ENCODE measurements around the gene TMEM184B. TPM values are rescaled to one million over a fixed set of nuclear protein-coding genes. Genes with fewer than 3 reads are reported as not detected.

TMEM184B gene
- total and polyA plus RNA-seq, 2 of the 8 experiments (the other 6 are each of a cell fraction or from before 2014, with no cell fraction given): 41.6 to 81.0 TPM

- peaks cover 12 to 47% of the 10 kb centered on the region in 2 experiments for H3K79me2 ChIP-seq (ENCODE audit: control insufficient read depth in 1 of 2, insufficient read depth in 2 of 2, low read length in 2 of 2)
- H3K79me1 ChIP-seq (ENCODE audit: low read depth, low read length): peaks cover 18% of the 10 kb centered on the region
- H3K36me3 ChIP-seq (ENCODE audit: control insufficient read depth in 2 of 4, insufficient read depth in 4 of 4, low read length in 3 of 4): peaks cover 59 to 88% (median 78%) of the 10 kb centered on the region in 4 experiments
Observed at GRCh38 chr22:38300946-38301345, 28.1 kb upstream of the TMEM184B start.

More at GRCh38 chr22:38300946-38301345, 28.1 kb upstream of the TMEM184B start:
- H3K56ac ChIP-seq (replicated peaks; ENCODE audit: insufficient read length, low read depth, low read length): no peak overlapping the region
- no peak overlapping the region for H2AFZ ChIP-seq (ENCODE audit: low read length)
- no peak overlapping the region for H3K27ac ChIP-seq (ENCODE audit: low read depth, low read length)
- no peaks in the 10 kb centered on the region for H3K27me3 ChIP-seq (replicated peaks in 1 of 4; ENCODE audit: control insufficient read depth in 3 of 4, extremely low read depth in 1 of 4, insufficient read depth in 3 of 4, low read length in 3 of 4)
- no peak overlapping the region for H3K18ac ChIP-seq (ENCODE audit: extremely low read depth, low read length)
- no peak overlapping the region for H2BK120ac ChIP-seq (replicated peaks; ENCODE audit: low read depth, low read length)
- TF ChIP-seq BACH1 (IDR thresholded peaks at IDR 0.05; ENCODE audit: low read length) (no peak), GTF2F1 (IDR thresholded peaks at IDR 0.05; ENCODE audit: borderline replicate concordance, low read depth, low read length) (no peak), SP1 (IDR thresholded peaks at IDR 0.05; ENCODE audit: low read depth, low read length) (no peak), RBBP5 (IDR thresholded peaks at IDR 0.05; ENCODE audit: borderline replicate concordance, low read depth, low read length) (no peak), CBX8 (IDR thresholded peaks at IDR 0.05; ENCODE audit: borderline replicate concordance, low read depth, low read length) (no peak), NRF1 (IDR thresholded peaks at IDR 0.05; ENCODE audit: low read depth, low read length) (no peak), RAD21 (IDR thresholded peaks at IDR 0.05 in 1 of 2, conservative IDR thresholded peaks at IDR 0.05 in 1 of 2; ENCODE audit: low read depth in 2 of 2, low read length in 2 of 2) (no peak), SP4 (IDR thresholded peaks at IDR 0.05; ENCODE audit: low read length) (no peak), POU5F1 (IDR thresholded peaks at IDR 0.05; ENCODE audit: low read depth, low read length) (no peak), ZNF274 (IDR thresholded peaks at IDR 0.05; ENCODE audit: borderline replicate concordance, extremely low read depth, low read length) (no peak), MAFK (IDR thresholded peaks at IDR 0.05; ENCODE audit: low read depth, low read length) (no peak)
- TF ChIP-seq, protein P1, sequence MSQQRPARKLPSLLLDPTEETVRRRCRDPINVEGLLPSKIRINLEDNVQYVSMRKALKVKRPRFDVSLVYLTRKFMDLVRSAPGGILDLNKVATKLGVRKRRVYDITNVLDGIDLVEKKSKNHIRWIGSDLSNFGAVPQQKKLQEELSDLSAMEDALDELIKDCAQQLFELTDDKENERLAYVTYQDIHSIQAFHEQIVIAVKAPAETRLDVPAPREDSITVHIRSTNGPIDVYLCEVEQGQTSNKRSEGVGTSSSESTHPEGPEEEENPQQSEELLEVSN (IDR thresholded peaks at IDR 0.05): no peak
- H3K4me2 ChIP-seq (ENCODE audit: insufficient read depth in 1 of 2, low read depth in 2 of 2, low read length in 2 of 2): no peak overlapping the region
- ChIA-PET POLR2A (ENCODE audit: partially characterized antibody) (interaction anchor here (0.6 to 1.9 kb wide), 3 partner anchors 11 to 81 kb away, joined by 4 to 6 read pairs (median 4); no protein-coding TSS in a partner anchor), CTCF (ENCODE audit: partially characterized antibody) (interaction anchor here (1.0 to 3.9 kb wide), 3 partner anchors 9 to 53 kb away, joined by 3 to 24 read pairs (median 5); no protein-coding TSS in a partner anchor)
- H4K91ac ChIP-seq (replicated peaks; ENCODE audit: insufficient read length, low read length): no peak overlapping the region
- no peak overlapping the region for H3K23ac ChIP-seq (ENCODE audit: insufficient read length)
- H3K4me1 ChIP-seq (replicated peaks in 1 of 4; ENCODE audit: control insufficient read depth in 3 of 4, insufficient read depth in 4 of 4, low read length in 3 of 4): peaks cover 0 to 4% (median 2%) of the 10 kb centered on the region in 4 experiments; a peak in 3 of 7 replicates
- no peaks in the 10 kb centered on the region for H3K9me3 ChIP-seq (ENCODE audit: insufficient read depth in 2 of 2, low read depth in 1 of 2, low read length in 1 of 2)
- no peak overlapping the region for H3K14ac ChIP-seq (ENCODE audit: insufficient read length)
- H2BK20ac ChIP-seq (ENCODE audit: low read length): no peak overlapping the region
- no peak overlapping the region for H3K4ac ChIP-seq (replicated peaks; ENCODE audit: insufficient read length, low read depth, low read length)
- no peak overlapping the region for H3K4me3 ChIP-seq (ENCODE audit: extremely low read depth in 1 of 4, insufficient read depth in 2 of 4, low read depth in 3 of 4, low read length in 4 of 4)
- H3K9ac ChIP-seq (replicated peaks in 1 of 4; ENCODE audit: extremely low read depth in 1 of 4, low read depth in 3 of 4, low read length in 3 of 4): no peak overlapping the region
- H4K20me1 ChIP-seq (replicated peaks in 1 of 2; ENCODE audit: control insufficient read depth in 1 of 2, insufficient read depth in 2 of 2, low read length in 2 of 2): peaks cover 38 to 47% of the 10 kb centered on the region in 2 experiments
- no peak for DNase-seq (ENCODE audit: low read depth in 1 of 2, low spot score in 2 of 2)
- H4K8ac ChIP-seq (ENCODE audit: extremely low read depth, insufficient read depth, low read length): no peak overlapping the region
- H2BK5ac ChIP-seq (ENCODE audit: low read depth, low read length): no peak overlapping the region; the same call in 1 of the 2 replicates
- WGBS, 2 experiments (ENCODE audit: extremely low coverage in 1 of 2, insufficient coverage in 1 of 2, insufficient read length in 1 of 2, insufficient replicate concordance in 2 of 2, low coverage in 1 of 2, low lambda C conversion rate in 2 of 2, missing lambda C conversion rate in 1 of 2): 100% methylated on average over 3 of the region's 3 CpGs; no CpG with 5 or more reads in 1 of the 2 experiments
- no peak overlapping the region for H2AK5ac ChIP-seq (ENCODE audit: low read depth, low read length)
- no peak overlapping the region for H4K5ac ChIP-seq (ENCODE audit: insufficient read length, low read depth, low read length)
- no peak for FAIRE-seq
- H2BK12ac ChIP-seq (ENCODE audit: low read depth, low read length): no peak overlapping the region
- H3K23me2 ChIP-seq (ENCODE audit: low read depth, low read length): no peaks in the 10 kb centered on the region
- H2BK15ac ChIP-seq (ENCODE audit: low read length): no peak overlapping the region
